SK-N-MC (cell line): ENCODE results near the gene CADPS.

ENCODE experiments used
- EZH2 ChIP-seq: fragments of 200-600 bp; sonication (generic); IDR thresholded peaks from one replicate; pipeline ENCODE4 v1.6.1; 2017; ENCODE audit warnings: antibody characterized with exemption
- FOXP2 ChIP-seq: optimal IDR thresholded peaks from 2 replicates; pipeline ENCODE3; 2011; ENCODE audit warnings: mild to moderate bottlenecking, moderate library complexity; ENCODE audit not compliant: insufficient read depth; ENCODE audit errors: extremely low read length, control extremely low read depth
- POLR2AphosphoS5 ChIP-seq: IDR thresholded peaks from 2 replicates; pipeline ENCODE4 v1.6.1; 2012; ENCODE audit warnings: mild to moderate bottlenecking, low read depth, low read length, borderline replicate concordance

DNA sequence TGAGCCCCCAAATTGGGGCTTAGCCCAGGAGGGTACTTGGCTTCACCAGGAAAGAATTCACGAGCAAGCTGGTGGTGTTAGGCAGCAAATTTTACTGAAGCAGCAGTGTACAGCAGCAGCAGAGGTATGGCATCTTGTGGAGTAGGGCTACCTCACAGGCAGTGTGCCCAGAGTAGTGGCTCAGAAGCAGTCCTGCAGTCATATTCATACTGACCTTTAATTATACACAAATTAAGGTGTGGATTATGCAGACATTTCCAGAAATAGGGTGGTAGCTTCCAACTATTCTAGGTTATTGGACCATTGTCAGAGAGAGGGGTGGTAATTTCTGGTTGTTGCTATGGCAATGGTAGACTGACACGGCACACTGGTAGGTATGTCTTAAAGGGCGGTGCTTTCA lies 20.7 kb upstream of the CADPS start:
- TF ChIP-seq POLR2AphosphoS5 (no peak), EZH2 (no peak), FOXP2 (no peak)
